ENCODE data around the gene KRT25.

DNA sequence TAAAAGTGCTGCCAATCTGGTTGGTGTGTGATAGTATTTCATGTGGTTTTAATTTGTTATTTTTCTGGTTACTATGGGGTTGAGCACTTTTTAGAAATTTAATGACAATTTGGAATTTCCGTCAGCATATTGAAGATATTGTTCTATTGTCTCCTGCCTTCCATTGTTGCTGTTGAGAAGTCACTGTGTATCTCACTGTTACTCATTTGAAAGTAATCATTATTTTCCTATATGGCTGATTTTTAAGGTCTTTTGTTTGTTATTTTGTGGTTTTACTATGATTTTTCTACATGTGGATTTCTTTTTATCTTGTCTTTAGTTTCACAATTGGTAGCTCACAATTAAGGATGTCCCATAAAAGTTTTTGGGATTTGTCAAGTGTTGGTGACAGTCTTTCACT is 8.6 kb upstream of the KRT25 start:
- TF ChIP-seq GATA2 (IDR thresholded peaks at IDR 0.05; ENCODE audit: low read depth, low read length) (no peak), GATA3 (IDR thresholded peaks at IDR 0.05; ENCODE audit: low read depth, low read length) (no peak)

Data from SH-SY5Y (cell line).